Right lobe of liver (tissue), 4 donors: ENCODE measurements around the gene CYTH4.

Experiments used
- CTCF ChIP-seq, 4 donors: fragments of 200-600 bp in 3 of 4; fragments of 450-650 bp in 1 of 4; IDR thresholded peaks; one replicate each; pipeline versions ENCODE4 v1.5.1 to v1.8.0; 2016 to 2022; ENCODE audit warnings: antibody characterized with exemption in 4 of 4, mild to moderate bottlenecking in 2 of 4
- POLR2A ChIP-seq: fragments of 450-650 bp; IDR thresholded peaks from one replicate; pipeline ENCODE4 v1.6.1; 2017; ENCODE audit warnings: antibody characterized with exemption, mild to moderate bottlenecking
- donor health status: DM: no; HTN: no; CAD: no.
- donor health status: DM: no; HTN: no; CAD: no.
- donor health status: DM: no; HTN: yes; CAD: no.

- TF ChIP-seq CTCF (IDR thresholded peaks at IDR 0.05) (no peak), POLR2A (no peak)
Measured at GRCh38 chr22:37345863-37346504, 63.7 kb downstream of the CYTH4 start.
